NCI-H524 treated with DMSO at 0.1 percent for 48 hours (cell line): ENCODE measurements around the gene TJP2.
A peak's percentile ranks its signal among the peaks of the same experiment; 100 is the strongest.
"Not testable (repeated sequence)": the region's sequence is repeated elsewhere in the genome, so short reads cannot be mapped to it uniquely, and the experiment has no call there.

Experiments
- DNase-seq: peaks from one replicate; lab custom pipeline; 2025; lab: John Stamatoyannopoulos, UW

Gene TJP2

GRCh38 chr9:69158471-69158870 lies 15.6 kb upstream of the TJP2 start:
- no peak for DNase-seq

- DNase-seq, result not testable (repeated sequence)
Observed at GRCh38 chr9:69164573-69164972, 9.5 kb upstream of the TJP2 start.

GRCh38 chr9:69165581-69165980 lies 8.5 kb upstream of the TJP2 start:
- DNase-seq, result no peak

- no peak for DNase-seq
Observed at GRCh38 chr9:69168709-69169217, 5.3 kb upstream of the TJP2 start.

- DNase-seq, result no peak
Observed at GRCh38 chr9:69170231-69170630, 3.8 kb upstream of the TJP2 start.

GRCh38 chr9:69171049-69171448 lies 3.0 kb upstream of the TJP2 start:
- no peak for DNase-seq

GRCh38 chr9:69171517-69171916 lies 2.6 kb upstream of the TJP2 start:
- no peak for DNase-seq

GRCh38 chr9:69172895-69173294 lies 1.2 kb upstream of the TJP2 start:
- DNase-seq, result no peak

GRCh38 chr9:69173497-69173890 lies 583 bp upstream of the TJP2 start:
- DNase-seq, result no peak

GRCh38 chr9:69174616-69175463 lies 763 bp downstream of the TJP2 start:
- DNase-seq, result peak; percentile 13

GRCh38 chr9:69175486-69175885 lies 1.4 kb downstream of the TJP2 start:
- no peak for DNase-seq

GRCh38 chr9:69176471-69177171 lies 2.5 kb downstream of the TJP2 start:
- no peak for DNase-seq

GRCh38 chr9:69178583-69179011 lies 4.5 kb downstream of the TJP2 start:
- no peak for DNase-seq

- DNase-seq, result no peak
Observed at GRCh38 chr9:69179037-69179436, 5.0 kb downstream of the TJP2 start.

GRCh38 chr9:69180200-69180599 lies 6.1 kb downstream of the TJP2 start:
- DNase-seq, result no peak

- no peak for DNase-seq
Observed at GRCh38 chr9:69180670-69181069, 6.6 kb downstream of the TJP2 start.

- no peak for DNase-seq
Observed at GRCh38 chr9:69181908-69182353, 7.9 kb downstream of the TJP2 start.

- DNase-seq, result no peak
Observed at GRCh38 chr9:69184266-69184665, 10.2 kb downstream of the TJP2 start.

- no peak for DNase-seq
Observed at GRCh38 chr9:69186841-69187611, 12.9 kb downstream of the TJP2 start.

- DNase-seq, result no peak
Observed at GRCh38 chr9:69188975-69189374, 14.9 kb downstream of the TJP2 start.

GRCh38 chr9:69190086-69190862 lies 16.2 kb downstream of the TJP2 start:
- no peak for DNase-seq

GRCh38 chr9:69190863-69191181 lies 16.7 kb downstream of the TJP2 start:
- DNase-seq, result no peak
